Ramos (cell line): Measurements from ENCODE around the gene ITPR1.

ENCODE experiments used
- in situ Hi-C: fragments of 300-500 bp; cut with MboI; formaldehyde crosslinking; loops from one replicate; pipeline ENCODE4 v1.14.3; 2022; ENCODE audit warnings: low sequenced_read_pairs; ENCODE audit not compliant: unreplicated experiment

ITPR1 gene

DNA sequence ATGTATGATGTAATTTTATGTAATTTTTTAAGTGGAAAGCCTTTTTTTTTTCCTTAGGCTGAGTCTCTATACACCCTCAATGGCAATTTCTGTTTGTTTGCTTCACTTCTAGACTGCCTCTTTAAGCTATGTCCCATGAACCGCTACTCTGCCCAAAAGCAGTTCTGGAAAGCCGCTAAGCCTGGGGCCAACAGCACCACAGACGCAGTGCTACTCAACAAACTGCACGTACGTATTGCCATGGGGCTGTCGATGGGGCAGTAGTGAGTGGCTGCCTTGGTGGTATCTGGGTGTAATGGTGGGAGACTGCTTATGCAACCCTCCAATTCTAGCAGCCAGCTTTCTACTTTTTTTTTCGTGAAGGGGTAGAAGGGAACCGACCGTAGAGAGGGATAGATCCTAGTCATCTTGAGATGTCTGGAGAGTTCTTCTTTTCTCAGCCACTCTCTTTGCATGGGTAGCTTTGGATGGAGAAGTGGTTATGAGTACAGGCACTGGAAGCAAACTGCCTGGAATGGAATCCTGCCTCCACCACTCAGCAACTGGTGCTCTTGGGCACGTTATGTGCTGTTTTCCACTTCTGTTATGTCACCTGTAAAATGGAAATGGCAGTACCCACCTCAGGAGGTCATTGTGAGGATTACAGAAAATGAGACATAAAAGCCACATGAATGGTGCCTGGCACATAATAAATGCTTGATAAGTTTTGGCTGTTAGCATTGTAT, 134.7 kb downstream of the ITPR1 start:
- in situ Hi-C loops, result no loop called here

DNA sequence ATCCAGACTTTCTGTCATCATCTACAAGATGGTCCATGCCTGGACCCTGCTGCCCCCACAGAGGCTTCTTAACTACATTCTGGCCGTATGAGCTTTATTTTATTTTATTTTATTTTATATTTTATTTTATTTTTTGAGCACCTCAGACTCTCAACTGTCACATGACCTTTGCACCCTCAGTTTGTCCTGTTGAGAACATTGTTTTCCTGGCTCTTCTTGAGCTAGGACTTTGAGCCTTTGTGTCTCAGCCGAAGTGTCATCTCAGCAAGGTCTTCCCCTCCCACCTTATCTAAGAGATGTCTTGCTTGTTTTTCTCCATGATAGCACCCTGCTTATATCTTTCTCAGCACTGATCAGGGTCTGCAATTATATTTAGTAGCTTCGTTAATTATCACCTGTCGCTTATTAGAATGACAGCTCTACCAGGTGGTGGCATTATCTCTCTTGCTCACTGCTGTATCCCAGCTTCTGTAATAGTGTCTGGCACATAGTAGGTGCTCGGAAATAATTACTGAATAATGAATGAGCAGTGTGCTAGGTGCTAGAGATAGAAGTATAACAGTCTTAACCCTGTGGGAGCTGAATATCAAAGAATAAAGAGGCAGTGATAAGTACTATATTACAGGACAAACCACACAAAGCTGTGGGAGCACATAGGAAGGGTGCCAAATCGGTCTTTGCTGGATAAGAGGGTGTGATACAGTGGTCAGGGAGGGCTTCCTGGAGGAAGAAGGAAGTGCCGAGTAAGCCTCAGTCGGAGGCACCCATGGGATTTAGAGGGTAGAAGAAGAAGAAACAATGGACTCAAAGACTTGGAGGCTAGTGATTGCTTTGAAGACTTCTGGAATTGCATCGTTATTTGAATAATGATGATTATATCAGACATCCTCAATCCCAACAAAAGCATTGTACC, 136.2 kb downstream of the ITPR1 start:
- in situ Hi-C loops, result loop anchor here (5.0 kb wide), 1 partner anchor 277 kb away; no protein-coding TSS in a partner anchor

DNA sequence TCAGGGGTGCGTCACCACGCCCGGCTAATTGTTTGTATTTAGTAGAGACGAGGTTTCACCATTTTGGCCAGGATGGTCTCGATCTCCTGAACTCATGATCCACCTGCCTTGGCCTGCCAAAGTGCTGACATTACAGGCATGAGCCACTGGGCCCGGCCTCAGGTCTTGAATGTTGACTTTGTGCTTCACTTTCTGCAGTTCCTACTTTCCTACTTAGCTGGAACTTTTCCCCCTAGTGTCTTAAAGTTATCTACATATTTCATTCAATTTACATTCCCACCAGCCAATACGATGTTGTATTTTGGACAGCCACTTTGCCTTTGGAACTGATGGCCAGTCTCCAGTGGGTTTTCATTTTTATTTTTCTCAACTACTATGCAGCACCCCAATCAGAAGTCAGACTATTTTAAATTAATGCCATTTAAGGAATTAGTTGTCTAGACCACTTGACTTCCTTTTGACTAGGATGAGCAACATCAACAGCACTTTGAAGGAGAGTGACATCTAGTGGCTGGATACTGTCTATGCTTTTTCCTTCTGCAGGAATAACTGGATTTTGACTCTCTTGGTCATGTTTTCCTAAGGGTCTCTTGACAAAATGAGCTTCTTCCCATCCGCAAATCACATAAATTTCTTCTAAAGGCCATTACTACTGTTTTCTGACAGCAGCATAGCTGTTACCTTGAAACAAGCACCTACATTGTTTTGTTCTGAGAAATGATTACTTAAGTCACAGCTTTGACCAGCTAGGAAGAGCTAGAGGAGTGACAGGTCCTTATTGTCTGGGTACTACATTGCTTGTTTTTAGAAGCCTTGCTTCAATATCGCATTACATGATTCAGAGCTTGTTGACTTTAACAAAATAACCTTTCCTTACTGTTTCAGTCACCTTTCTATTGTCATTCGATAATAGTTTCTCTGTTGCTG, 140.2 kb downstream of the ITPR1 start:
- in situ Hi-C loops, result loop anchor here (5.0 kb wide), 1 partner anchor 281 kb away; no protein-coding TSS in a partner anchor

DNA sequence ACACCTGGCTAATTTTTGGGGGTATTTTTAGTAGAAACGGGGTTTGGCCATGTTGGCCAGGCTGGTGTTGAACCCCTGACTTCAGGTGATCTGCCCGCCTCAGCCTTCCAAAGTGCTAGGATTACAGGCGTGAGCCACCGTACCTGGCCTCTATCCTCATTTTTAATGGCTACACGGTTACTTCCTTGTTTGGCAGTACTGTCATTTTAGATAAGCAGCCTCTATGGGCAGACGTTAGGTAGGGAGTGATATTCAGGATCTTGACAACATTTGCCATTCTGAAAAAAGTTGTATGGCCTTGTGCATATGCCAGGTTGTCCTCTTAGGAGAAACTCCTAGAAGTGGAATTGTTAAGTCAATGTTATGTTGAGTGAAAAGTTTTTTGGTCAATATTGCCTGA, 141.7 kb downstream of the ITPR1 start:
- in situ Hi-C loops, result loop anchor here (5.0 kb wide), 1 partner anchor 283 kb away; no protein-coding TSS in a partner anchor

DNA sequence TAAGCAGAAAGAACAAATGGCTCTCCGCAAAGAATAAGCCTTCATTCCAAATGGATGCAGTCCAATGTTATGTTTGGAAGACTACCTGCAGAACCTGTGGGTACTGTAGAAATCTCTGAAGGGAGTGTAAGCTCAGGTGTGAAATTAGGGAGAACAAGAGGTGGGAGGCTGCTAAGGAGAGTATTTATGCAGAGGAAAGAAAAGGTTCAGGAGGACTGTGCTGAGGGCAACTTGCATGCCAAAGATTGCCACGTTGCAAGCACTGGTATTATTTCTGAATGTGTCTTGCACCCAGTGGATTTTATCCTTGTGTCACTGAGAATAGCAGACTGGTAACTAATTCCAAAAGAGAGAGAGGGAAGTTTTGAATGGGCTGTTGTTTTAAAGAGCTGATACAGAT, 144.1 kb downstream of the ITPR1 start:
- in situ Hi-C loops, result no loop called here

DNA sequence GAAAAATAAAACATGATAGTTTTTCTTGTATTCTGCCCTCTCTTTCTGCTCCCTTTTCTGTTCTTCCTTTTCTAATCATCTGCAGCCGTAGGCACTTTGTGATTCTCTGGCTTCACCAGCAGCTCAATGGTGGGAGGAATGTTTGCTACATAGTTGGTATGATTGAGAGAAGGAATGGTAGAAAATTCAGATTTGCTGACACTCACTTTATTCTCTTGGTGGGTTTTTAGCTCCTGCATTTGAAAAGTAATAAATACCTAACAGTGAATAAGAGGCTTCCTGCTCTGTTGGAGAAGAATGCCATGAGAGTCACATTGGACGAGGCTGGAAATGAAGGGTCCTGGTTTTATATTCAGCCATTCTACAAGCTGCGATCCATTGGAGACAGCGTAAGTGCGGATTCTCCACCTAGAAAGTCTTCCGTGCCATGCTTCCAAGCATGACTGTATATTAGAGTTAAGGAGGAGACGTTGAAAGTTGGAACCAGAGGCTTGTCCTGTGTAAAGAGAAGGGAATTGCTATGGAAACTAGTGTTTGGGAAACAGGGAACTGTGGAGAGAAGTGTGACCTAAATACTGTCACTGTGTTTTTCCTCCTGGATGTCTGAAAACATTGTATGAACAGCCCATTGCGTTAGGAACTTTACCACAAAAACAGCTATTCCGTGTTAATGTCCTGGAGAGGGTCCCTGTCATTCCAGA, 148.9 kb downstream of the ITPR1 start:
- in situ Hi-C loops, result no loop called here

DNA sequence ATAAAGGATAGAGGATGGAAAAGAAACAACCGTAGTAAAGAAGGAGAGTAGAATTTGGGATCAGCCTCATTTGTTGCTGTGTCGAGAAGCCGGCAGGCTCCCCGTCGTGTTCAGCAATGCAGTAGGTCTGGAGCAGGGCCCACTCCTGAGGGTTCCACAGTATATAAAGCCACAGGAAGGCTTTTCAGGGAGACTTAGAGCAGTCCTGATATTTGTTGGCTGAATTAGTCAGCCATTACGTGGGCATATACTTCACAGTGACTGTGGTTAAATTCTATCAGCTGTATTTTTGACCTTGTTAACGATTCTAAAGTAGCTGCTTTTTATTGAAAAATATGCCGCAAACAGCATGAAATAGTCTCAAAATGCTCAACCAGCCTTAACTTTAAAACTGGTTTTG, 149.5 kb downstream of the ITPR1 start:
- in situ Hi-C loops, result no loop called here

DNA sequence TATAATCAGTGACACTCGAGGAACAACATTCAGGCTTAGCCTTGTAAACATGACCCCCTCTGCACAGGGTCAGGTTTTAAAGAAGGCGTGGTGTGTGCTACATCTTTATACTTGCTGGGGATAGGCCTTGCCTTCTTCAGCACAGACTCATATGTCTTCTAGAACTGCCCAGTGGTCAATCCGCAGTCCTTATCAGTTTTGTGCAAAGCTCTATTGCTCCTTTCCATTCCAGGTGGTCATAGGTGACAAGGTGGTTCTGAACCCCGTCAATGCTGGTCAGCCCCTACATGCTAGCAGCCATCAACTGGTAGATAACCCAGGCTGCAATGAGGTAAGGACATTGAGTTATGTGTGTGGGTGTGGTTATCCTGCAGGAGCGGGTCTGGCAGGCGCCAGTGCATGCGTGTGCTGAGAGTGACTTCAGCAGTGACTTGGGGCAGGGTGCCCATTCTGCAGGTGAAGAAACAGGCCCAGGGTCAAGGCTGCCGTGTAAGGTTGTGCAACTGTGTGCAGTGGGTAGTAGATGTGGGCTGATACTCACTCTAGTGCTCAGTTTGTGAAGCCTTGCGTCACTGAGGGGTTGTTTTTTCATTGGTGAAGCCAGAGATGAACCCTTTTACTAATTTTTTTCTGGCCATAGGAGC, 150.9 kb downstream of the ITPR1 start:
- in situ Hi-C loops, result no loop called here

DNA sequence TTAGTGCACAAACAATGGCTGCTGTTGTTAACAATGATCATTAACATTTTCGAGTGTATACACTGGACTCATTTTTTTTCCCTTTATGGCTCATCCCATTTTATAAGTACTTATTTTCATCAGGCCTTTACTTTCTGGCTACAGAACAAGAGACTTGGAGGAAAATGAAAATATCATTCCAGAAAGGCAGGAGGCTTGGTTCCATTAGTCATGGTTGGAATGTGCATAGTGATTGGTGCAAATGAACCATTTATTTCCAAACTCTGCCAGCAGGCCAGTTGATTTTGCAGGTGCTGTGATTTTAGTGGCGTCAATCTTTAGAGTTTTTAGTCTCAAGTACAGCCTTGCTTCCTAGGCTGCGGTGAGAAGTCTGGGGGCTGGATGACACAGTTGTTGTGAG, 151.8 kb downstream of the ITPR1 start:
- in situ Hi-C loops, result no loop called here

DNA sequence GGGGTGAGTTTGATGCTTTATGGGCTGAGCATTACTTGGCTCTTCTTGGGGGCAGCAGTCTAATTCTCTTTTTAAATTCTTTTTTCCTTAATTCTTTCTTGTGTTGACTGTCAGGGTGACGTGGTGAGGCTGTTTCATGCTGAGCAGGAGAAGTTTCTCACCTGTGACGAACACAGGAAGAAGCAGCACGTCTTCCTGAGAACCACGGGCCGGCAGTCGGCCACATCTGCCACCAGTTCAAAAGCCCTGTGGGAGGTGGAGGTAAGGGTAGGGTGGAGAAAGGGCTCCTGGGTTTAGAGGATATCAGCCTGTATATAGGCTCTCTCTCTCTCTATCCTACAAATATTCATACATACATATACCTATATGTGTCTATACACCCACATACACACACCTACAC, 152.3 kb downstream of the ITPR1 start:
- in situ Hi-C loops, result no loop called here

DNA sequence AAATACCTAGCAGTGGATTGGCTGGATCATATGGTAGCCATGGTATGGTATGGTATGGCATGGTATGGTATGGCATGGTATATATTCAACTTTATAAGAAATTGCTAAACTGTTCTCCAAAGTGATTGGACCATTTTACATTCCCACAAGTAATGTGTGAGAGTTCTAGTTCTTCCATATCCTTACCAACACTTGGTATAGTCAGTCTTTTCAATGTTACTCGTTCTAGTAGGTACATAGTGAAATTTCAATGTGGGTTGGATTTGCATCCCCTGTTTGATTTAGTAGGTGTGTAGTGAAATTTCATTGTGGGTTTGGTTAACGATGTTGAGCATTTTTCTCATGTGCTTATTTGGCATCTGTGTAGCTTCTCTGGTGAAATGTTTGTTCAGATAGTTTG, 154.3 kb downstream of the ITPR1 start:
- in situ Hi-C loops, result no loop called here

DNA sequence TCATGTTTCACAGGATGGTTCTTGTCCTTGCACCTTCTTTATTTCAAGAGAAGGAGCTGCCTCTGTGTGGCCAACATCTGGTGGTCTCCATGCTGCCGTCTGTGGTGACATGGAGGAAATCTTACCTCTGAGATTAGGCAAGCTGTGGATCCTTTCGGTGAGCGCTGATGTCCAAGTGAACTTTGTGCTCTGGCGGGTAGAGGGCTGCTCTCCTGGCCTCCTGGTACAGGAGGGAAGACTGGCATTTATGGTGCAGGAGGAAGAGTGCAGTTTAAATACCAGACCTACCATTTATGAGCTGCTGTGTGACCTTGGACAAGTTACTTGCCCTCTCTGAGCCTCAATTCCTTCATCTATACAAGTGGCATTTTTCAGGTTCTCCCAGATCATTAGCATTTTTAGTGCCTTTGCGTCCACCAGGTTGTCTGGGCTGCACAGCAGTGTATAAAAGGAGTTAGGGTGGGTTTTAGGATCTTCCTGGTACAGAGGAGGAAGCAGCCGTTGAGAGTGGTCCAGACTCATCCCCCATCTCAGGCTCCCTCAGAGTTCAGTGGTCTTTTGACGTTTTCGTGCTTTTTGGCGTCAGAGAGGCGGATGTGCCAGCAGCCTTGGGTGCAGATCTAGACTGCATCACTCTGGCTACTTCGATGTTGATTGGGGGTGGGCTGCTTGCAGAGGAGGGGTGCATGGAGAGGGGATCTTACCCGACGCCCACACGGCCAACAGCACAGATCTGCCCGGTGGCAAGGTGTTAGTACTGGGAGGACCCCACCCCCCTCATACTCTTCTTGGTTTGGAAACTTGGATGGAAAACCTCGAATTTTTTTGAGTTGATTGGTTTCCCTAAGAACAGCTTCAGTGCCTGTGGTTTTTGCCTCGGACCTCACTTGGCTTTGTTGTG, 162.2 kb downstream of the ITPR1 start:
- in situ Hi-C loops, result no loop called here

DNA sequence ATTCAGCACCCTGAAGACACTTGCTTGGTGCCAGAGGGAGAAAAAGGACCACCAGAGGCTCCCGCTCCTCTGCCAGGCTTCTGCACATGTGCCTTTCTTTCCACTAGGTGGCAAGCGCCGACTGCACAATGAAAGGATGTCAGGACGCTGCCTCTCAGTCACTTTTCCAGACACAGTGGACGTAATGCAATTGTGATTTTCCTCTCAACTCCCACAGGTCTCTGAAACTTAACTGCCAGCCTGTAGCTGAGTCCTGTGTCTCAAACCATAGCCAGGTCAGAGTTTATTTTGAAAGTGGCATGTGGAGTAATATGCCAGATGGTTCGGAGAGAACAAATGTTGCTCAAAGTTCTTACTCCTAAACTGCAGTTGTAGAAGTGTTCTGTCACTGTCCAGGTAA, 162.9 kb downstream of the ITPR1 start:
- in situ Hi-C loops, result no loop called here

DNA sequence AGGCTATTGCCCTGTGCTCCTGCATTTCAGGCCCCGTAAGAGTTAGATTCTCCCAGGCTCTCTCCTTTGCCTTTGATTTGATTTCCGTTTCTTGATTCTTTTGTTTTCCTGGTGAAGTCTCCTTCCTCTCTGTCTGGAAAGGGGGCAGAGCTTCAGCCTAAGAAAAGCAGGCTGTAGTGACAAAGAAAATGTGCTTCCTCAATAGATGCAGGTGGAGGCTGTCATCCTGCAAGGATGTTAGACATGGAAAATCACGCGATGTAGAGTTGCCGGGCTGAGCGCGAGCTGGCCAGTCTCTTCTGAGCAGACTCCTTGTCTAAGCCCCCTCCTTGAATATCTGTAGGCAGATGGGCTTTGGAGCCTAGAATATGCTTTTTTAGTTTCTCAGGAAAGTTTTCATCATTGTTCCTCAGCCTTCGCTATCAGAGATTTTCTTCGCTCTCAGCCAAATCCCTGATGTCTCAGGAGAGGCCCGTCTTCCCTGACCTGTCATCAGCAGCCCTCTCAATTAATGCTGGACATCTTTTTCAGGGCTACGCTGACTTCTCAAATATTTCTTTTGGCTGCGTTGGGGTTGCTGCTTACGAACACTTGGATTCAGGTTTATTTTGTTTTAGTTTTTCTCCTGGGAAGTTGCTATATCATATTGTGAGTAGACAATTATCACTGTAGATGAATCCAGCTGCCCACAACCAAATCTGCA, 163.6 kb downstream of the ITPR1 start:
- in situ Hi-C loops, result no loop called here

DNA sequence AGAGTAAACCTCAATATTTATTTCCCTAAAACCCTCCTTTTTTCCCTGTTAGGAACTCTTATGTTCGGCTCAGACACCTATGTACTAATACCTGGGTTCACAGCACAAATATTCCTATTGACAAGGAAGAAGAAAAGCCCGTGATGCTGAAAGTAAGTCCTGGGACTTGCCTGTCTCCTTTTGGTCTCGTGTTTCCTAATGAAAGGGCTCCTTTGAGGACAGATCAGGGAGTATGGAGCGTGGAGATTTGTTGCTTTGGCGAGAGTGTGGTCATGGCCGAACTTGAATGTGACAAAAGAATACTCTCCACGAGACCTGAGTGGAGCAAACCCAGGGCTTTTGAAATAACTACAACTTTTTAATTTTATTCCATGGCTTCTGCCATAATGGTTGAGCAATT, 167.8 kb downstream of the ITPR1 start:
- in situ Hi-C loops, result no loop called here

DNA sequence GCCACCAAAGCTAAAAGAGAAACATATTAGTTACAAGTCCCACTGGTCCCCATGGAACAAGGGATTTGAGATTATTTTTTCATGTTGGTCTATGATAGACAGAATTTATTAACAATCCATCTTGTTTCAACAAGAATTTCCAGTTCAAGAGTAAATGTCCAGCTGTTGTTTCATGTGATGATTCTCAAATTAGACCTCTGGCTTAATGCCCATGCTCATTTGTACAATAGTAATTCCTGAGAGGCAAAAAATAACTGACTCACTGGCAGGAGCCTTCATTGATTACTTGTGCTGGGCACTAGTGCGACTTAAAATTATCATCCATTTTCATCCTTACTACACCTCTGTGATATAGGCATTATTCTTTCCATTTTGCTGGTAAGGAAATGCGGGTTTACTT, 171.3 kb downstream of the ITPR1 start:
- in situ Hi-C loops, result no loop called here

DNA sequence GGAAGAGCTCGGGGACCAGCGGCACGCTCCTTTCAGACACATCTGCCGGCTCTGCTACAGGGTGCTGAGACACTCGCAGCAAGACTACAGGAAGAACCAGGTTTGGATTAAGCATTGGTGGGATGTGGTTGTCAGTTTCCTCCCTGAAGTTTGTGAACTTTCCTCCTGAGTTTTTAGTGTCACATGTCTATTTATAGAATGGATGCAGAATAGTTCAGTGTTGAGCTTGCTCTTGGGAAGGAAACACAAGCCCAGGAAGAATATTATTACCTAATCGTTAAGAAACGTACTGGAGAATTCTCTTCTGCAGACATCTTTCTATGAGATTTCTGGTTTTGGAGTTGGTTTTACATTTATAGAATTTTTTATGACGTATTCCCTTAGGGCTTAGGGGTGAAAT, 172.0 kb downstream of the ITPR1 start:
- in situ Hi-C loops, result no loop called here

DNA sequence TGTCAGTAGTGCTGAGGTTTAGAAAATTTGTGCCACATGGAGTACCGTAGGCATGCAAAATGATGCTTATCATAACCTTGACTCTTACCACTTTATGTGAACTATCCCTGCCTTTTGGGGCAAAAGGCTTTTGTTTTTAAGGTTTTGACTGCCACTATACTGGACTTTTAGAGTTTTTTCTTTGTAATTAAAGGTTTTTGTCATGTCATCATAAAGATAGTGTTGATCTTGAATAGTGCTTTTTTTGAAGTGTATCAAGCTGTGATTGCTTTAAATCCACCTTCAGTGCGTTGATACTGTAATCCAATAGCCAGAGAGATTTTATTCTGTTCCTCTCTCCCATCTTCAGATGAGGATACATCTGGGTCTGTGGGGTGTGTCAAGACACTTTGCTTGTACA, 172.9 kb downstream of the ITPR1 start:
- in situ Hi-C loops, result no loop called here
